ENCODE data around the gene CSN3.
"Not testable (repeated sequence)": the region's sequence is repeated elsewhere in the genome, so short reads cannot be mapped to it uniquely, and the experiment has no call there.

CSN3 gene, protein sequence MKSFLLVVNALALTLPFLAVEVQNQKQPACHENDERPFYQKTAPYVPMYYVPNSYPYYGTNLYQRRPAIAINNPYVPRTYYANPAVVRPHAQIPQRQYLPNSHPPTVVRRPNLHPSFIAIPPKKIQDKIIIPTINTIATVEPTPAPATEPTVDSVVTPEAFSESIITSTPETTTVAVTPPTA

DNA sequence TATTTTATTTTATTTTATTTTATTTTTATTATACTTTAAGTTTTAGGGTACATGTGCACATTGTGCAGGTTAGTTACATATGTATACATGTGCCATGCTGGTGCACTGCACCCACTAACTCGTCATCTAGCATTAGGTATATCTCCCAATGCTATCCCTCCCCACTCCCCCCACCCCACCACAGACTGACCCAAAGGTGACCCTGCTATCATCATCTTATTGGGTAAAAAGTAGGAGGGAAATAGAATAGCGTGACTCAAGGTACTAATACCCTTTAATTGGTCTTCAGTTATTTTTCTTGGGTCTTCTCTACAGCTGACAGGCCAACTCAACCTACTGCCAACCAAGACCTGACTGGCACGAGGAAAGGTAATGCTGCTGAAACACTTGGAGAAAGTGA lies at the start of gene CSN3:
TSS of gene CSN3 (plus strand) at position 301 of the 400 bp plus-strand sequence. CDS start 2,223 bp downstream, outside the sequence.
- DNase-seq = not testable (repeated sequence)

- no peak for DNase-seq
These were observed 49.5 kb upstream of the CSN3 start for GRCh38 chr4:70192895-70193294.

DNA sequence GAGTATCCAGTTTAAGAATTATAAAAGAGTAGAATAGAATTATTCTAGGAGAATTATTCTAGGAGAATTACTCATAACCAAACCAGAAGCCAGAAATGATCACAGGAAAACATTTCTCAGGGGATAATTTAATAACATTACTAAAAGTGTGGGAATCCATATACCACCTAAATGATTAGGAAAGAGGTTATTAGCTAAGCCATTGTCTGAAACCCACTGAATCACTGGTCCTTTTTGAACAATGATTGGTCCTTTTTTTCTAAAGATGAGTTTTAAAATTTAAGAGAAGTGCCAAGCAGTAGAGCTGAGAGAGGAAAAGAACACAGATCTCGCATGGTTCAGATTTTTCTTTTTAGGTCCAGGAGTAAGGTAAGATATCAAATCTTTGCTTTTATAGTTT lies 47.0 kb upstream of the CSN3 start, which contains the start of gene ODAM:
TSS of gene ODAM (plus strand) at position 301 of the 400 bp plus-strand sequence. CDS start 819 bp downstream, outside the sequence.
- DNase-seq = no peak

DNA sequence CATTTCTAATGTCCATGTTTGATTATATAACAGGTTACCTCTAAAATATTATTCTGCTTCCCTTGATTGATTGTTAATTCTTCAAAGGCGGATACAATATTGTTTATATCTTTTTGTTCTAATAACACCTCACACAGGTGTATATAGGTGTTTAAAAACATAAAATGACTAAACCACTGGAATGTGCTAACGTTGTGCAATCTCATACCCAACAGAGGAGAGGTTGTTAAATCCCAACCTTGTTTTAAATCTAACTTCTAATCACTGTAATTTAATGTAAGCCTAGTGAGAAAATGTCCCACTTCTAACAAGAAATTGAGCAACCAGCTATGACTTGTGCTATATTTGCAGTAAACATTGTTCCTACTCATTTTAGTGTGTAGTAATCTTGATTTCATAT lies 45.5 kb upstream of the CSN3 start:
- no peak for DNase-seq

DNA sequence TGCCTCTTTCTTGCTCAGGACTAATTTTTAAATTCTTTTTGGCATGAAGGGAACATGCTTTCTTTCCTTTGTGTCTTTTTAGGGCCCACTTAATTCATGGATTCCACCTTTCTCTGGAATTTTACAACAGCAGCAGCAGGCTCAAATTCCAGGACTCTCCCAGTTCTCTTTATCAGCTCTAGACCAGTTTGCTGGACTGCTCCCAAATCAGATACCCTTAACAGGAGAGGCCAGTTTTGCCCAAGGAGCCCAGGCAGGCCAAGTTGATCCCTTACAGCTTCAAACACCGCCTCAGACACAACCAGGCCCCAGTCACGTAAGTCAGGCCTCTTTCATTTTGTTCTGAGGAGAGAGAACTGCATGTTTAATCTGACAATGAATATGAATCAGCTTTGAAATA lies 44.6 kb upstream of the CSN3 start:
- DNase-seq = no peak

- DNase-seq = no peak
These were observed 38.8 kb upstream of the CSN3 start for GRCh38 chr4:70203601-70204000.

GRCh38 chr4:70212752-70213151 lies 29.6 kb upstream of the CSN3 start:
- DNase-seq = not testable (repeated sequence)

DNA sequence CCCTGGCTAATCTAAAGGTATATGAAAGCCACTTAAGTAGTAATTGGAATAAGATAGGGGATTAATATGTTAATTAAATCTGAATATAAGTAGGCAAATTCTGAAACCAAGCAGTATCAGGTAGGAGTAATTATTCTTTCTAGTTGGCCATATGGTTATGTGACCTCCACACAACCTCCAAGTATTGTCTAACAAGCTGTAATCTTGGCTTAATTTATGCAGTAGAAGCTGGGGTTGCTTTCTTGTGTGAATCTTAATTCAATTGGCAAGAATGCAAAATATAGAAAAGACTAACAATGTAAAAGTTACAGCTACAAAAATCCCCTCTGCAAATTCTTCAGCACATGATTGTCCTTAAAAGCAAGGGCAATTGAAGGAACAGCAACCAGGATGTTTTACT lies 26.3 kb upstream of the CSN3 start:
- DNase-seq = not testable (repeated sequence)

GRCh38 chr4:70216550-70216949 lies 25.8 kb upstream of the CSN3 start:
- DNase-seq = not testable (repeated sequence)

DNA sequence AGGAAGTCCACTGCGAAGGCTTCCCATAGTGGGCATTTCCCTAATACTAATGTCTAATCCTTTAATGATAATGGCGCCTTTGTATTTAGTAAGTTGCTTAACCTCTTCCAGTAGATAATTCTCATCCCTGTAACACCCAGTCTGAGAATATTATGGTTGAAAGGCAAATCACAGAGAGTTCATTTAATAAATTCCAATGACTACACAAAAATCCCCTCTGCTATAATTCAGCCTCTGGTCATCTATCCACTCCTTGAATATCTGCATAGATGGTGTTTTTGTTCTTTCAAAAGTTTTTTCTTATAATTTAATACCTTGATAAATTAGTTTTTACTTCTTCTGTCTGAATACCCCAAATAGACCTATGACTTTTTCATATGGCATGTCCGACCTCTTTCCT lies 21.0 kb upstream of the CSN3 start:
- DNase-seq = not testable (repeated sequence)

- not testable (repeated sequence) for DNase-seq
These were observed 20.6 kb upstream of the CSN3 start for GRCh38 chr4:70221818-70222217.

DNA sequence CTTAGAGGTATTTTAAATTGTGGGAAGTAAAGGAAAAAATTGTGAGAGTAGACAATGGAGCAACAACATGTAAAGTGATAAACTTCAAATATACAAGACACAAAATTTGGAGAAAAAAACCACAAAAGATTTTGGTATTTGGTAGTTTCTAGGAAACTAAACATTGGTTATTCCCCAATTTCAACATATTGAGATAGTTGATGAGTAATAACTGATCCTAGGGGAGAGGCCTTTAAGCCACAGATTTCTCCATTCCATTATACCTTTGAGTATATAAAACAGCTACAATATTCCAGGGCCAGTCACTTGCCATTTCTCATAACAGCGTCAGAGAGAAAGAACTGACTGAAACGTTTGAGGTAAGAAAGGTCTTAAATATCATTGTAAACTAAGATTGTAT lies 16.6 kb upstream of the CSN3 start, which contains the start of gene FDCSP:
TSS of gene FDCSP (plus strand) at position 301 of the 400 bp plus-strand sequence. CDS start 5,071 bp downstream, outside the sequence.
- no peak for DNase-seq

DNA sequence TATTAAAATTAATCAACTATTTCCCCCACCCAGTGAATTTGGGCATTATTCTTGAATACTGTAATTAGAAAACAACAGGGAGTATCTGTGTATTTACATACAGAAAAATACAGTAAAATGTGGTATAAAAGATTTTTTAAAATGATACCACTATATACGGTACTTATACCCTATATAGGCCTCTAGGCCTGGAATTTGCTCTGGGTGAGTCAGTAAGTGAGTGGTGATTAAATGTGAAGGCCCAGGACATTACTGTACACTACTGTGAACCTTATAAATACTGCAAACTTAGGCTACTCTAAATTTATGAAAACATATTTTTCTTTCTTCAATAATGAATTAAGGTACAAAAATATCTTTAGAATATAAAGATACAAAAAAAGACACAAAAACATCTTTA lies 6.3 kb upstream of the CSN3 start:
- no peak for DNase-seq

DNA sequence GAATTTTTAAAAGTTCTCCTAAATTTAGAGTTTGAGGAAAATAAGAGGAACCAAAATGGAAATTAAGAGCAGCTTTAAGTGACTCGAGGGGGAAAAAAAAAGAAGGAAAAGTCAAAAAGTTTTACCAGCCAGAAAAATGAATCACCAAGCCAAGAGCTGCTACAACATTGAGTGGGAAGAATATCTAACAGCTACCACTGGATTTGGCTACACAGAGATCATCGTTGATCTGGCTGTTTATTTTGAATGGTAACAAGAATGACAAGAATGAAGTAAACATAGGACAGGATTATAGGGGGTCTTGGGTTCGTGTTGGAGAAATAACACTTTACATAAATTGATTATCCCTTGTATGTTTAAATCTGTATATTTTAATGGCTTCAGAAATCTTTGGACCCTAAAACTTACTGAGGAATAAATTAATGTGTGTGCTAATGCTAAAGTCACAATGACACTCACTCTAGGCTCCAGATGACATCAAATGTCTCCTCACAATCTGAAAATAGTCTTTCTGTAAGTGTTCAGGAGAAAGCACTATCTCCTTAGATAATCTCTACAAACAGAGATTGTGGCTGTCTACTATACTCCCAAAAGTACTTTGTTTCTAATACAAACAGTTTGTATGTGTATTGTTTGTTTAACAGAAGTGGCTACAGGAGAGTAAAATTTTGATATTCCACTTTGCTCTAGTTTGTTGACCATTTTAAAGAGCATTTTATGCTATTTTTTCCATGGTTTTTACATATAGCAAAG lies 3.1 kb upstream of the CSN3 start:
- DNase-seq = no peak

DNA sequence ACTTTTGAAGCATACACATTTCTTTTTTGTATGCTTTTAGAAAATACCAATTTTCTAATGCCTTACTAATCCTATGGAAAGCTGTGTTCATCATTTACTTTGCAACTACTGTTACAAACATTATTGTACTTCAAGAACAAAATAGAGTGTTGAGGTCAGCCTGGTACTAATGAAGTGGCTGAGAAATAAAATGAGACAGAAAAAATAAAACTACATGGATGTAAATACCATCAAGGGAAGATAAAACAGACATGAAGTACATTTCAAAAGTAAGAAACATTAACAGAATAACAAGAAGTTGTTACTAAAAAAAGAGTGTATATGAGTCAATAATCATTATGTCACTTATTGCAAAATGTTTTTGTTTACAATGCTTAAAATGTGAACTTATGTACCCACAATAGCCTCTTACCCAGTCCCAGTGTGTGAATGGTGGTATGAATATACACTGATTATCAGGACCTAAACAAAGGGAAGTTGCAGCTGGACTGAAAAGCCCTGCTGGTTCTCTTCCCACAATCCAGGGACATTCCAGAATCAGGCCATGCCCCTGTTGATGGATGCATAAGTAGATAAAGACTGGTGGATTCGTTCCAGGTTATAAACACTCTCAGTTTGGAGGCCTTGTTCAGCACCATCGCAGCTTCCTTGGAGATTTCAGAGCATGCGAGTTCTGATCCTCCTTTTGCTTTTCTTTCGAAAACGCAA lies 2.4 kb upstream of the CSN3 start:
- DNase-seq = no peak

GRCh38 chr4:70243091-70243490 lies 694 bp downstream of the CSN3 start:
- DNase-seq = no peak

GRCh38 chr4:70251250-70251944 lies 9.0 kb downstream of the CSN3 start:
- DNase-seq = no peak

DNA sequence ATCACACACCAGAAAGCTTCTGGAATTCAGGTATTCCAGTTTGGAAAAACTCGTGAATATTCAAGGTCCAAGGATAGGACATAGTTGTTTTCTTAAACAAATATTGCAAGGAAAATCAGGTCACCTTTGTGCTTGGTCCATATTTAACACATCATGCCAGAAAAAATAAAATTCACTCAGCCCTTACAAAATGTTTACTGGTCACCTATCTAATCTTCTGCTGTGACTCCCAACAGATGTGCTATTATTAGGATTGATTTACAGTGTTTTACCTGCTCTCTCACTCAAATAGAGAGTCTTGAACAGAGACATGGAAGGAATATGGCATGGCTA lies 9.5 kb downstream of the CSN3 start:
- DNase-seq = no peak

GRCh38 chr4:70269674-70270073 lies 27.3 kb downstream of the CSN3 start:
- no peak for DNase-seq

DNA sequence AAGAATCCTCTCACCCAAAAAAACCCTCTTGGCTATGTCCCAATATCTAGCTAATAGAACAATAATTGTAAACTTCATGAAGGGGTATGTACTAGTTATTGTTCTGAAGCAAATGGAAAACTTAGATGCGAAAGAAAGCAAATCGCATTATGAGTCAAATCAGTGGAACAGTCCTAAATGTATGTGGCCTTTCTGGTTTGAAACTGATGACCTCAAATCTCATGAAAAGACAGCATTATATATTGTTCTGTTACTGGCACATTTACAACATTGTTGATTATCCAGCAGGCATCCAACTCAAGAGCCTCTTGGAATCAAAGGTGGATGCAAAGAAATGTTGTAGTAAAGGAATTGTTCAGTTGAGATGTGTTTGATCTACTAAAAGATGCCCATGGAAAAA lies 34.7 kb downstream of the CSN3 start:
- DNase-seq = no peak

- DNase-seq = no peak
These were observed 38.2 kb downstream of the CSN3 start for GRCh38 chr4:70280567-70280966.

DNA sequence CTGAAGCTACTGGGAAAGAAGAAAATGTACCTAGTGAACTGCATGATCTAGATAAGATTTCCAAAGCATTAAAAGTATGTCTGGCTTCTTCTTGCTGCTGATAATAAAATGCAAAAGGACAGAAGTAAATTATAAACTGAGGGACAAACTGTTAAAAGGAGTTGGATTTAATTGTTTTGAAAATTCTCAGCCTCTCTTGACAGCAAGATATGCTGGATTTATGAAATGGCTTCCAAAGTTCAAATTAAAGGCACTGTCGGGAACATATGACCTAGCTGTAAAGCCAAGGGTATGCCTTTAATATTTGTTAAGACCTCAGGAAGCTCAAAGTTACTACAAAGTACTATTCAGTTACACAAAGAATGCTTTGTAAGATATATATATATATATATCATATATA lies 46.3 kb downstream of the CSN3 start:
- DNase-seq = no peak

DNA sequence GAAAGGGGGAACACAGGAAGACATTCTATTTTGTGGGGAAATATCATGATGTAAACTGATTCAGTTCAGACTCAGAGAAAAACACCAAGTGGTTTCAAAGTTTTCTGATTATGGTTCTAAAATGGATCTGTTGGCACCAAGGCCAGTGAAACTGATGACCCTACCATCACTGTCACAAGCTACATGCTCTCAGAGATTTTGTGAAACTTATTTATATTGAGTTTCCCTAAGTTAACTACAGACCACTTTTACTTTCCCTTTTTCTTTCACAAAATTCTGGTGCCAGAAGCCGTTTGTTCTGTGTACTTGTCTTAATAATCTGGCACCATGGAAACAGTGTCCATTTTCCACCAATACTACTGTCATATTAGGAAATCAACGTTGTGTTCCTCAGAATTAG lies 48.9 kb downstream of the CSN3 start:
- DNase-seq = no peak

Measured in stimulated activated CD4-positive, alpha-beta T cell treated with anti-CD3 and anti-CD28 coated beads, Interleukin-12 subunit alpha, Interleukin-12 subunit beta, amount 100 ng/mL, for 4 hours (primary cell).